Measurements from ENCODE around the gene CLRN1.

- TF ChIP-seq CTCF (IDR thresholded peaks at IDR 0.05; ENCODE audit: low read length) (no peak), EZH2 (optimal IDR thresholded peaks at IDR 0.05; ENCODE audit: low read depth, low read length) (no peak)
Observed at GRCh38 chr3:150942221-150942620, 30.3 kb downstream of the CLRN1 start.

Data from MM.1S (cell line).